ENCODE measurements around the gene CPTP.

CPTP gene

GRCh38 chr1:1348420-1349255 is 24.0 kb downstream of the CPTP start:
- DNase-seq (ENCODE audit: low read depth in 2 of 2) = no peak

GRCh38 chr1:1349256-1350012 is 24.8 kb downstream of the CPTP start, which contains the start of gene DVL1:
DVL1 (minus strand) TSS chr1:1349418; CDS start chr1:1349065, 353 bp downstream.
- DNase-seq (ENCODE audit: low read depth in 2 of 2) = peak; percentile 38 to 45

- DNase-seq (ENCODE audit: low read depth in 2 of 2) = no peak
These were observed 27.2 kb downstream of the CPTP start for GRCh38 chr1:1351511-1352427.

- DNase-seq (ENCODE audit: low read depth in 2 of 2) = no peak
These were observed 28.3 kb downstream of the CPTP start for GRCh38 chr1:1352786-1353388.

- no peak for DNase-seq (ENCODE audit: low read depth in 2 of 2)
These were observed 29.0 kb downstream of the CPTP start for GRCh38 chr1:1353389-1354151.

GRCh38 chr1:1354271-1355247 is 30.0 kb downstream of the CPTP start:
- DNase-seq (ENCODE audit: low read depth in 2 of 2) = no peak

GRCh38 chr1:1355416-1355815 is 30.8 kb downstream of the CPTP start:
- DNase-seq (ENCODE audit: low read depth in 2 of 2) = no peak

GRCh38 chr1:1356166-1356795 is 31.7 kb downstream of the CPTP start:
- no peak for DNase-seq (ENCODE audit: low read depth in 2 of 2)

GRCh38 chr1:1356796-1357401 is 32.3 kb downstream of the CPTP start:
- no peak for DNase-seq (ENCODE audit: low read depth in 2 of 2)

GRCh38 chr1:1357871-1358432 is 33.4 kb downstream of the CPTP start:
- no peak for DNase-seq (ENCODE audit: low read depth in 2 of 2)

GRCh38 chr1:1358433-1359271 is 34.0 kb downstream of the CPTP start, which contains the start of gene MXRA8:
MXRA8 (minus strand) TSS chr1:1358555; CDS start chr1:1358504, 51 bp downstream.
- no peak for DNase-seq (ENCODE audit: low read depth in 2 of 2)

GRCh38 chr1:1359308-1359663 is 34.7 kb downstream of the CPTP start:
- DNase-seq (ENCODE audit: low read depth in 2 of 2) = no peak

- no peak for DNase-seq (ENCODE audit: low read depth in 2 of 2)
These were observed 35.3 kb downstream of the CPTP start for GRCh38 chr1:1359664-1360468.

GRCh38 chr1:1360506-1361169 is 36.0 kb downstream of the CPTP start:
- DNase-seq (ENCODE audit: low read depth in 2 of 2) = no peak

GRCh38 chr1:1361233-1361981 is 36.8 kb downstream of the CPTP start:
- no peak for DNase-seq (ENCODE audit: low read depth in 2 of 2)

All from activated CD8-positive, alpha-beta memory T cell treated with anti-CD3 and anti-CD28 coated beads for 4 hours (primary cell).